Choroid plexus epithelial cell (primary cell): ENCODE results near the gene AGPAT3.

Experiments used
- DNase-seq: peaks from one replicate; pipeline ENCODE4 v3.0.0-alpha.2; 2010; ENCODE audit warnings: low read depth
- H3K4me3 ChIP-seq: 2 replicates; pipeline ENCODE4 v1.5.1; 2011; ENCODE audit warnings: low read depth, mild to moderate bottlenecking, control low read depth, low read length, moderate library complexity
- TF ChIP-seq, protein P1 (sequence below): conservative IDR thresholded peaks from 2 replicates; pipeline ENCODE4 v1.5.1; 2011; ENCODE audit warnings: low read depth, mild to moderate bottlenecking, control low read depth, inconsistent platforms, low read length, moderate library complexity

Gene AGPAT3

DNA sequence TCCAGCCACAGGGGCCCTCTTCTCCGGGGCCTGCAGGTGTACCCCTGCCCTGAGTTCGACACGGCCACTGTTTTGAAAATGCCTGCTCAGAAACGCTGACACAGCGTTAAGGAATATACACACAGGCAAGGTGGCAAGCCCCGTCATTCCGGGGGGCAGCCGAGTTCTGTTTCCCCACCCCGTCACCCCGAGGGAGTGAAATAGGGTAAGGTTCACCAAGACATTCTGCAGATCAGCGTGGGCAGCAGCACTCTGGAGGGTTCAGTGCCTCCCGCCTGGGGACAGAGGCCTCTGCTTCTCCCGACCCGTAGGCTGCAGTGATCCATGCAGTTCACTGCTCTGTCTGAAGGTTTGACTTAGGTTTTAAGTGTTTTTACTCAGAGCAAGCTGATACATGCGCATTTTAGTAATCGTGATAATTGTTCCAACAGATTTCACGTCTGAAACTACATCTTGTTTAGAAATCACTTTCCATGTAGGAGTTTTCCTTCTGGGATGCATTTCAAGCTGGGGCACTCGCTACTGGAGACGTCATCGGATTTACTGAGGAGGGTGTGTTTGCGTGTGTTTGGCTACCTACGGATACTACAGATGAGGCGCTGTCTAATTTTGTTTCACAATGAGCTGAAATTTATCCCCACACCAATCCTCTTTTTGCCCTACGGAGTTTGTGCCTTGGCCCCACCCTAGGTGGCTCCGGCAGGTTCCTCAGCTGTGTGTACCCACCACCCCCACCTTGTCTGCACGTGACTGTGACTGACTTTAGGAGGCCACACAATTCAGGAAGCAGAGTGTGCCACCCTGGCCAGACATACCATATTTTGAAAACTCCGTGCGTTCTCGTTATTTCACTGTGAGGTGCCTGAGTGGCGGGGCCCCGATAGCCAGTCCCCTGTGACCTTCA is 63.5 kb downstream of the AGPAT3 start:
- TF ChIP-seq, protein P1, sequence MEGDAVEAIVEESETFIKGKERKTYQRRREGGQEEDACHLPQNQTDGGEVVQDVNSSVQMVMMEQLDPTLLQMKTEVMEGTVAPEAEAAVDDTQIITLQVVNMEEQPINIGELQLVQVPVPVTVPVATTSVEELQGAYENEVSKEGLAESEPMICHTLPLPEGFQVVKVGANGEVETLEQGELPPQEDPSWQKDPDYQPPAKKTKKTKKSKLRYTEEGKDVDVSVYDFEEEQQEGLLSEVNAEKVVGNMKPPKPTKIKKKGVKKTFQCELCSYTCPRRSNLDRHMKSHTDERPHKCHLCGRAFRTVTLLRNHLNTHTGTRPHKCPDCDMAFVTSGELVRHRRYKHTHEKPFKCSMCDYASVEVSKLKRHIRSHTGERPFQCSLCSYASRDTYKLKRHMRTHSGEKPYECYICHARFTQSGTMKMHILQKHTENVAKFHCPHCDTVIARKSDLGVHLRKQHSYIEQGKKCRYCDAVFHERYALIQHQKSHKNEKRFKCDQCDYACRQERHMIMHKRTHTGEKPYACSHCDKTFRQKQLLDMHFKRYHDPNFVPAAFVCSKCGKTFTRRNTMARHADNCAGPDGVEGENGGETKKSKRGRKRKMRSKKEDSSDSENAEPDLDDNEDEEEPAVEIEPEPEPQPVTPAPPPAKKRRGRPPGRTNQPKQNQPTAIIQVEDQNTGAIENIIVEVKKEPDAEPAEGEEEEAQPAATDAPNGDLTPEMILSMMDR, result no peak

DNA sequence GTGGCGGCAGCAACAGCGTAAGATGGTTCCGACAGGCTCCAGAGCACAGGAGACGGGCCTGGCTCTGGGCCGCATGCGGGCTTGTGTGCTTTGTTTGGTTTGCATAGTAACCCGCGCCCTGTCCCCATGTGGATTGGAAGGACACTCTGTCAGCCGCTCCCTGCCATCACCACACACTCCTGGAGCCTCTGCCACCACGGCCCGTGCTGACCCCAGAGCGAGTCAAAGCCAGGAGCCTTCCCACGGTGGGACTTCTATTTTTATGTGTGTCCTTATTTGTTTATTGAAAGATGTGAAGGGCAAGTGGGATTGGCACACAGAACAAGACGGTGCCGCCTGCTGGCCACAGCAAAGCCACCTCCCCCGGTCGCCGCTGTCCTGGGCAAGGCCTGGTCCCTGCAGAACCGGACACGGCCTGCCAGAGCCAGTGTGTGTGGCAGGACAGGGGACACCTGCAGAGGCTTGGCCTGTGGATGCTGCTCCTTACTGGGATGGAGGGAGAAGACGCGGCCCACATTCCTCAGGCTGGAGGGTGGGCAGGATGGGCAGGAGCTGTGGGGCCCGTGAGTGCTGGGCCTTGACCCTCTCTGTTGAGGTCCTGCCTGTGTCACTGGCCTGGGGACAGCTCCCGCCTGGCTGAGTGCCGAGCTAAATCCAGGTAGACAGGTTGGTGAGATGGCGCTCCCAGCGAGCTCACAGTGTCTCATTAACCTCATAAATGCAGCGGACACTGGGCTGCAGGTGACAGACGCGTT is 64.4 kb downstream of the AGPAT3 start:
- H3K4me3 ChIP-seq, result no peak overlapping the region
- DNase-seq, result no peak
- TF ChIP-seq, protein P1, result no peak

More for the DNA sequence above, 63.5 kb downstream of the AGPAT3 start:
- no peak for DNase-seq
- H3K4me3 ChIP-seq, result no peak overlapping the region

DNA sequence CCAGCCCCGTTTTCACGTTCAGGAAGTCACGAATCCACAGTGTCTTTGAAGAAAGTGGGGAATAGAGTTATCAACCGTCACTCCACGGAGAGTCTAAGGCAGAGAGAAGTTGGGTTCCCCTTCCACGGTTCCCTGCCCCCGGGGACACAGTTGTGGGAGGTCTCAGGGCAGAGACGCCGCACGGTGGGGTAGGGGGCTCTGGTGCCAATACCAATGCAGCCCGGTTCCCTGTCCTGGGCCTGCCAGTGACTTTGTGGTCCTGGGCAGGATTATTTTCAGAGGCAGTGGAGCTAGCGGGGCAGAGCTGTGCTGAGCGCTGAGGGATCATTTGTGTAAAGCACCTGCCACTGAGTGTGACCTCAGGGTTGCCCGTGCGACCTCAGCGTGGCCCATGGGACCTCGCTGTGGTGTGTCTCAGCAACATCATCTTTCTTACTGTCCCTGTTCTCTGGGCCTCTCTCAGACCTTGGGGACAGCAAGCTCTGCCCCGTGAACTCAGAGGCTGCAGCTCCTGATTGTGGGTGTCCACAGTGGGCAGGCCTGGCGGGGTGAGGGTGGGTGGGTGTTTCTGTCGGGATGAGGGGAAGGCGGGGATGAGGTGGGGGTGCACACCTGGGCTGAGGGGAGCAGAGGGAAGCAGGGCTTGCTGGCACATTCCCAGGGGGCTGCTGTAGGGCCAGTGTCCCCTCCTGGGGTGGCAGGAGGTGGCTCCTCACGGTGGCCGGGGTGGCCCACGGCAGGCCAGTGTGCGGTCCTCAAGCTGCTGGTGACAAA is 65.2 kb downstream of the AGPAT3 start:
- H3K4me3 ChIP-seq, result no peak overlapping the region
- no peak for DNase-seq
- TF ChIP-seq, protein P1, result no peak

DNA sequence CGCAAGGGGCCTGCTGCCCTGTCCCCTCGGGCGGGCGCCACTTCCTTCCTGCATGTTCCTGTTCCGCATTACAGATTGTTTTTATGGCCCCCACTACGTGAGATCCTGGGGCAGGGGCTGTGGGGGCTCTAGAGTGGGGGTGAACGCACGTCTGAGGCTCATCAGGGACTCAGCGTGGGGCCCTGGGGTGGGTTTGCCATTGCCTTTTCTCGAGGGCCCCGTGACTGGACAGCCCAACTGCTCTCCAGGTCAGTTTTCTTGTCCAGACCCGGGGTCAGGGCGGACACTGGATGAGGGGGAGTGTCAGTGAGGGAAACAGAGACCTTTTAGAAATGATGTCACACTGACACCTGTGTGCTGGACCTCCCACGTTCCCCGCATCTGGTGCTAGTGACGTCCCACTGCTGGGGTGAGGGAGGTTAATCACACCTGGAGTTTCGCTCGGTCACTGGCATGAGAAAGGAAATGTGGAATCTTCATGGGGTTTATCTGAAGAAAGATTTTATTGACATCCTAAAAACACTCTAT is 65.9 kb downstream of the AGPAT3 start:
- DNase-seq, result no peak
- no peak overlapping the region for H3K4me3 ChIP-seq
- TF ChIP-seq, protein P1, result no peak

DNA sequence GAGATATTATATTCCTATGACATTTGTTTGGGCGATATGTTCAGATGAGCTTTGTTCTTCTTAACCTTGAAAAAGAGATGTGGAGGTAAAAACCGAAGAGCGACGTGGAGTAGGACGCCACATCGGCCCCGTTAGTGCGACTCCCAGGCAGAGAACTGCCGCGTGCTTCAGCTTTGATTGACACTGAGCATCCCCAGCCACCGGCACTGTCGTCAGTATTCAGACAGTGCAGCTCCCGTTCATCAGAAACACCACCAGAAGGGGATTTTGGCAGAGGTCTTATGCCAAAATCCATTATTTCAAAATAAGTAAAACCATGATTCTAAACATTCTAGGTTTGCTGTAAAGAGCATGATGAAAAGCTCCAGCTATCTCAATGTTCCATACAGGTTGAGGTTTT is 66.5 kb downstream of the AGPAT3 start:
- no peak for DNase-seq
- no peak overlapping the region for H3K4me3 ChIP-seq
- TF ChIP-seq, protein P1, result no peak

DNA sequence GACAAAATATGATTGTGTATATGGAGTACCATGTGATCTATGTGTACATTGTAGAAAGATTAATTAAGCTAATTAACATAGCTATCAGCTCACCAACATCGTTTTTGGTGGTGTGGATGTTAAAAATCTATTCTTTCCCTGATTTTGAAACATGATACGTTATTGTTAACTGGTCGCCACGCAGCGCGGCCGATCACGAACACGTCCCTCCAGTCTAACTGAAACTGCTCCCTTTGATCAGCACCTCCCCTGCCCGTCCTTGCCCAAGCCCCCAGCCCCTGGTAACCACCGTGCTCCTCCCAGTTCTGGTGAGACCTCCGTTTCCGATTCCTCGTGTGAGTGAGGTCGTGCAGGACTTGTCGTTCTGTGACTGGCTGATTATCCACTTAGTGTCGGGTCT is 67.0 kb downstream of the AGPAT3 start:
- no peak overlapping the region for H3K4me3 ChIP-seq
- DNase-seq, result no peak
- TF ChIP-seq, protein P1, result no peak
